Activated CD4-positive, alpha-beta memory T cell treated with anti-CD3 and anti-CD28 coated beads, Interleukin-2, amount 10 ng/mL, durations not matched to agents 7 days and 5 days (primary cell): ENCODE data around the gene IFT43. TPM values are rescaled to one million over a fixed set of nuclear protein-coding genes. Genes with fewer than 3 reads are reported as not detected.

Source experiments
- total RNA-seq, 2 experiments: library from RNA; stranded (reverse); gene quantifications; one replicate each; pipeline ENCODE4 v1.2.3, GENCODE V29; 2021

Gene IFT43
- total RNA-seq, 2 experiments from 2014 or later, result 6.4 to 6.9 TPM

Other genes with a start within 250 kb of the IFT43 start
- 1 to 10 TPM; 1.8 to 2.1 TPM for gene TGFB3, start 3.8 kb upstream of the IFT43 start, total RNA-seq
- 10 to 100 TPM; 57.3 to 58.6 TPM for gene GPATCH2L, start 166.2 kb downstream of the IFT43 start, total RNA-seq